BLaER1 (cell line): ENCODE data around the gene CMTM3.
"Not testable (repeated sequence)": the region's sequence is repeated elsewhere in the genome, so short reads cannot be mapped to it uniquely, and the experiment has no call there.

Experiments used
- H3K27ac ChIP-seq: shearing (Covaris generic); formaldehyde crosslinking; 2 replicates; pipeline ENCODE4 v1.8.1; 2022
- H3K27me3 ChIP-seq: shearing (Covaris generic); formaldehyde crosslinking; 2 replicates; pipeline ENCODE4 v1.8.1; 2022
- H3K36me3 ChIP-seq: shearing (Covaris generic); formaldehyde crosslinking; 2 replicates; pipeline ENCODE4 v1.8.1; 2022
- H3K4me1 ChIP-seq: shearing (Covaris generic); formaldehyde crosslinking; 2 replicates; pipeline ENCODE4 v1.8.1; 2022
- H3K4me2 ChIP-seq: shearing (Covaris generic); formaldehyde crosslinking; 2 replicates; pipeline ENCODE4 v1.8.1; 2022
- H3K4me3 ChIP-seq: shearing (Covaris generic); formaldehyde crosslinking; 2 replicates; pipeline ENCODE4 v1.8.1; 2022
- H3K9ac ChIP-seq: shearing (Covaris generic); formaldehyde crosslinking; 2 replicates; pipeline ENCODE4 v1.8.1; 2022
- H3K9me3 ChIP-seq: shearing (Covaris generic); formaldehyde crosslinking; 2 replicates; pipeline ENCODE4 v1.8.1; 2022
- H4K20me1 ChIP-seq: shearing (Covaris generic); formaldehyde crosslinking; 2 replicates; pipeline ENCODE4 v1.8.1; 2022
- Cebpa-rat ChIP-seq: shearing (Covaris generic); IDR thresholded peaks from 2 replicates; pipeline ENCODE4 v1.8.1; 2022

Gene CMTM3

GRCh38 chr16:66604376-66605176 is at the start of gene CMTM3:
Gene CMTM3, plus strand, starts transcription at chr16:66604704. Its CDS starts 102 bp downstream, at chr16:66604806.
- Histone ChIP-seq H3K4me1 (peaks cover 70% of the 10 kb centered on the region), H3K27ac (peak within 1 kb of the TSS; percentile 94), H3K27me3 (no peaks in the 10 kb centered on the region), H3K4me3 (peak within 1 kb of the TSS; percentile 94), H4K20me1 (peaks cover 43% of the 10 kb centered on the region), H3K4me2 (peak within 1 kb of the TSS; percentile 90), H3K9me3 (peaks cover 17% of the 10 kb centered on the region), H3K9ac (peak within 1 kb of the TSS; percentile 94), H3K36me3 (peaks cover 16% of the 10 kb centered on the region)
- no peak for TF ChIP-seq Cebpa-rat

GRCh38 chr16:66560107-66560506 is 44.4 kb upstream of the CMTM3 start:
- Histone ChIP-seq H3K36me3 (peaks cover 76% of the 10 kb centered on the region), H3K27me3 (no peaks in the 10 kb centered on the region), H3K9ac (no peak overlapping the region), H3K9me3 (no peaks in the 10 kb centered on the region), H4K20me1 (peaks cover 54% of the 10 kb centered on the region), H3K4me1 (peaks cover 74% of the 10 kb centered on the region), H3K4me2 (no peak overlapping the region; the same call in 1 of the 2 replicates), H3K27ac (no peak overlapping the region), H3K4me3 (no peak overlapping the region)
- TF ChIP-seq Cebpa-rat = no peak

GRCh38 chr16:66561381-66562080 is 43.0 kb upstream of the CMTM3 start:
- TF ChIP-seq Cebpa-rat = no peak
- no peaks in the 10 kb centered on the region for H3K27me3 ChIP-seq
- H3K36me3 ChIP-seq = peaks cover 89% of the 10 kb centered on the region
- peaks cover 60% of the 10 kb centered on the region for H3K4me1 ChIP-seq
- H4K20me1 ChIP-seq = peaks cover 51% of the 10 kb centered on the region
- H3K9ac ChIP-seq = no peak overlapping the region; the same call in 1 of the 2 replicates
- H3K9me3 ChIP-seq = peaks cover 6% of the 10 kb centered on the region; the same call in 1 of the 2 replicates
- no peak overlapping the region for H3K27ac ChIP-seq
- H3K4me3 ChIP-seq = no peak overlapping the region
- peak overlapping the region; percentile 50 for H3K4me2 ChIP-seq

- no peaks in the 10 kb centered on the region for H3K27me3 ChIP-seq
- peaks cover 51% of the 10 kb centered on the region for H3K4me1 ChIP-seq
- peaks cover 42% of the 10 kb centered on the region for H4K20me1 ChIP-seq
- H3K36me3 ChIP-seq = peaks cover 91% of the 10 kb centered on the region
- no peak for TF ChIP-seq Cebpa-rat
- H3K4me3 ChIP-seq = no peak overlapping the region
- peak overlapping the region; percentile 19; the same call in 1 of the 2 replicates for H3K27ac ChIP-seq
- H3K4me2 ChIP-seq = peak overlapping the region; percentile 50
- peaks cover 11% of the 10 kb centered on the region; the same call in 1 of the 2 replicates for H3K9me3 ChIP-seq
- no peak overlapping the region for H3K9ac ChIP-seq
These were observed 42.1 kb upstream of the CMTM3 start for GRCh38 chr16:66562409-66562808.

- no peak overlapping the region for H3K4me3 ChIP-seq
- H3K27ac ChIP-seq = peak overlapping the region; percentile 19; the same call in 1 of the 2 replicates
- H3K36me3 ChIP-seq = peaks cover 85% of the 10 kb centered on the region
- TF ChIP-seq Cebpa-rat = no peak
- H3K9ac ChIP-seq = no peak overlapping the region
- peaks cover 11% of the 10 kb centered on the region; the same call in 1 of the 2 replicates for H3K9me3 ChIP-seq
- no peaks in the 10 kb centered on the region for H3K27me3 ChIP-seq
- H4K20me1 ChIP-seq = peaks cover 39% of the 10 kb centered on the region
- H3K4me1 ChIP-seq = peaks cover 51% of the 10 kb centered on the region
- H3K4me2 ChIP-seq = peak overlapping the region; percentile 50
These were observed 41.5 kb upstream of the CMTM3 start for GRCh38 chr16:66562986-66563385.

GRCh38 chr16:66563574-66564334 is 40.8 kb upstream of the CMTM3 start:
- peak overlapping the region; percentile 19; the same call in 1 of the 2 replicates for H3K27ac ChIP-seq
- H3K4me2 ChIP-seq = no peak overlapping the region

GRCh38 chr16:66566051-66566901 is 38.2 kb upstream of the CMTM3 start, which contains the start of gene CMTM1:
Gene CMTM1, plus strand, starts transcription at chr16:66566439. Its CDS starts 75 bp downstream, at chr16:66566514.
- Histone ChIP-seq H3K4me3 (no peak within 1 kb of the TSS), H3K4me1 (peaks cover 34% of the 10 kb centered on the region), H3K36me3 (peaks cover 67% of the 10 kb centered on the region), H3K4me2 (no peak within 1 kb of the TSS), H3K27ac (no peak within 1 kb of the TSS), H3K27me3 (no peaks in the 10 kb centered on the region), H4K20me1 (peaks cover 24% of the 10 kb centered on the region), H3K9me3 (peaks cover 11% of the 10 kb centered on the region; the same call in 1 of the 2 replicates), H3K9ac (no peak within 1 kb of the TSS)
- TF ChIP-seq Cebpa-rat = no peak

More at GRCh38 chr16:66563574-66564334, 40.8 kb upstream of the CMTM3 start:
- H3K27me3 ChIP-seq = no peaks in the 10 kb centered on the region
- H3K4me1 ChIP-seq = peaks cover 53% of the 10 kb centered on the region
- TF ChIP-seq Cebpa-rat = no peak
- peaks cover 11% of the 10 kb centered on the region; the same call in 1 of the 2 replicates for H3K9me3 ChIP-seq
- no peak overlapping the region for H3K4me3 ChIP-seq
- H4K20me1 ChIP-seq = peaks cover 39% of the 10 kb centered on the region
- no peak overlapping the region for H3K9ac ChIP-seq
- peaks cover 77% of the 10 kb centered on the region for H3K36me3 ChIP-seq

DNA sequence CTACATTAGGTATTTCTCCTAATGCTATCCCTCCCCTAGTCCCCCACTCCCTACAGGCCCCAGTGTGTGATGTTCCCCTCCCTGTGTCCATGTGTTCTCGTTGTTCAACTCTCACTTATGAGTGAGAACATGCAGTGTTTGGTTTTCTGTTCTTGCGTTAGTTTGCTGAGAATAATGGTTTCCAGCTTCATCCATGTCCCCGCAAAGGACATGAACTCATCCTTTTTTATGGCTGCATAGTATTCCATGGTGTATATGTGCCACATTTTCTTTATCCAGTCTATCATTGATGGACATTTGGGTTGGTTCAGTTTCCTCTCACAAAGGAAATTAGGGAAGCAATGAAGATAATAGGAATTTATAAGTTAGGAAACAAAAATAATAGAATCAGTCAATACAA is 37.2 kb upstream of the CMTM3 start:
- Histone ChIP-seq H3K4me1 (peaks cover 34% of the 10 kb centered on the region), H4K20me1 (peaks cover 14% of the 10 kb centered on the region), H3K36me3 (peaks cover 59% of the 10 kb centered on the region), H3K9me3 (peaks cover 11% of the 10 kb centered on the region; the same call in 1 of the 2 replicates)
- H3K27me3 ChIP-seq, H3K27ac ChIP-seq, H3K9ac ChIP-seq, H3K4me2 ChIP-seq, H3K4me3 ChIP-seq: not testable (repeated sequence)
